H1 (cell line): Measurements from ENCODE around the gene TNFRSF13B. TPM values are rescaled to one million over a fixed set of nuclear protein-coding genes. Genes with fewer than 3 reads are reported as not detected.

Experiments used
- CTCF ChIA-PET: fragments of 300-600 bp; sonication (Branson Sonifier 250); formaldehyde crosslinking; loops from one replicate; lab custom pipeline; 2021; ENCODE audit not compliant: partially characterized antibody; lab: Charles Lee
- POLR2A ChIA-PET: fragments of 300-600 bp; sonication (Branson Sonifier 250); formaldehyde crosslinking; loops from one replicate; lab custom pipeline; 2021; ENCODE audit warnings: inconsistent platforms; ENCODE audit not compliant: partially characterized antibody; lab: Charles Lee
- DNase-seq, 2 experiments: peaks; one replicate each; pipeline versions ENCODE4 v3.0.0 to v3.0.0-alpha.2; 2010 to 2022; ENCODE audit warnings: low spot score in 2 of 2, low read depth in 1 of 2, mixed read lengths in 1 of 2
- FAIRE-seq: peaks from 2 replicates; lab custom pipeline; 2011; peaks lifted over from hg19 to GRCh38; lab: Jason Lieb, UNC
- H2AFZ ChIP-seq: 2 replicates; pipeline ENCODE4 v1.8.1; 2012; ENCODE audit warnings: low read length, inconsistent platforms
- H2AK5ac ChIP-seq: 2 replicates; pipeline ENCODE4 v1.6.1; 2013; ENCODE audit warnings: low read depth, low read length
- H2BK120ac ChIP-seq: replicated peaks from 2 replicates; pipeline ENCODE3; 2013; ENCODE audit warnings: low read depth, low read length, inconsistent platforms
- H2BK12ac ChIP-seq: 2 replicates; pipeline ENCODE4 v1.6.1; 2013; ENCODE audit warnings: low read depth, low read length
- H2BK15ac ChIP-seq: 2 replicates; pipeline ENCODE4 v1.6.1; 2013; ENCODE audit warnings: low read length
- H2BK20ac ChIP-seq: 2 replicates; pipeline ENCODE4 v1.6.1; 2013; ENCODE audit warnings: low read length
- H2BK5ac ChIP-seq: 2 replicates; pipeline ENCODE4 v1.6.1; 2013; ENCODE audit warnings: low read depth, low read length
- H3K14ac ChIP-seq: 2 replicates; pipeline ENCODE4 v1.6.1; 2013; ENCODE audit warnings: inconsistent platforms; ENCODE audit not compliant: insufficient read length
- H3K18ac ChIP-seq: 2 replicates; pipeline ENCODE4 v1.6.1; 2013; ENCODE audit warnings: low read length; ENCODE audit errors: extremely low read depth
- H3K23ac ChIP-seq: 2 replicates; pipeline ENCODE4 v1.6.1; 2013; ENCODE audit warnings: inconsistent platforms; ENCODE audit not compliant: insufficient read length
- H3K23me2 ChIP-seq: 2 replicates; pipeline ENCODE4 v1.6.1; 2013; ENCODE audit warnings: low read depth, low read length
- H3K27ac ChIP-seq: 2 replicates; pipeline ENCODE4 v1.6.1; 2011; ENCODE audit warnings: low read depth, low read length, inconsistent platforms
- H3K27me3 ChIP-seq, 4 experiments: replicated peaks in 1 of 4; 1 replicate in 1 of 4; 2 replicates in 3 of 4; pipeline versions ENCODE4 v1.6.1 to v1.8.1; 2011 to 2013; ENCODE audit warnings: low read length in 3 of 4, mild to moderate bottlenecking in 3 of 4, inconsistent platforms in 2 of 4, mixed read lengths in 2 of 4, moderate library complexity in 1 of 4; ENCODE audit not compliant: control insufficient read depth in 3 of 4, insufficient read depth in 3 of 4; ENCODE audit errors: extremely low read depth in 1 of 4
- H3K36me3 ChIP-seq, 4 experiments: 2 replicates each; pipeline versions ENCODE4 v1.6.1 to v1.8.1; 2011 to 2013; ENCODE audit warnings: mild to moderate bottlenecking in 4 of 4, low read length in 3 of 4, moderate library complexity in 2 of 4, control low read depth in 1 of 4, inconsistent platforms in 1 of 4; ENCODE audit not compliant: insufficient read depth in 4 of 4, control insufficient read depth in 2 of 4
- H3K4ac ChIP-seq: replicated peaks from 2 replicates; pipeline ENCODE3; 2013; ENCODE audit warnings: low read length, low read depth, mixed read lengths, inconsistent platforms; ENCODE audit not compliant: insufficient read length
- H3K4me1 ChIP-seq, 4 experiments: replicated peaks in 1 of 4; 1 replicate in 1 of 4; 2 replicates in 3 of 4; pipeline versions ENCODE4 v1.6.1 to v1.8.1; 2011 to 2013; ENCODE audit warnings: low read length in 3 of 4, inconsistent platforms in 2 of 4, mixed read lengths in 1 of 4; ENCODE audit not compliant: insufficient read depth in 4 of 4, control insufficient read depth in 3 of 4
- H3K4me2 ChIP-seq, 2 experiments: 2 replicates each; pipeline versions ENCODE4 v1.6.1 to v1.8.1; 2011 to 2013; ENCODE audit warnings: low read depth in 2 of 2, low read length in 2 of 2, control low read depth in 1 of 2, inconsistent platforms in 1 of 2, mild to moderate bottlenecking in 1 of 2; ENCODE audit not compliant: insufficient read depth in 1 of 2
- H3K4me3 ChIP-seq, 4 experiments: fragments of 200-600, 300-600 bp in 1 of 4; sonication (generic), shearing (Covaris generic), sonication (Bioruptor Twin) in 1 of 4; 2 replicates each; pipeline versions ENCODE4 v1.5.1 to v1.8.1; 2011 to 2016; ENCODE audit warnings: low read length in 4 of 4, low read depth in 3 of 4, control low read depth in 2 of 4, inconsistent platforms in 2 of 4, mild to moderate bottlenecking in 2 of 4, mixed read lengths in 1 of 4, moderate library complexity in 1 of 4; ENCODE audit not compliant: insufficient read depth in 2 of 4; ENCODE audit errors: extremely low read depth in 1 of 4
- H3K56ac ChIP-seq: replicated peaks from 2 replicates; pipeline ENCODE3; 2013; ENCODE audit warnings: low read depth, mild to moderate bottlenecking, mixed read lengths, low read length, inconsistent platforms; ENCODE audit not compliant: insufficient read length
- H3K79me1 ChIP-seq: 2 replicates; pipeline ENCODE4 v1.6.1; 2013; ENCODE audit warnings: low read depth, low read length, control low read depth
- H3K79me2 ChIP-seq, 2 experiments: 2 replicates each; pipeline versions ENCODE4 v1.6.1 to v1.8.1; 2012 to 2013; ENCODE audit warnings: low read length in 2 of 2, mild to moderate bottlenecking in 2 of 2, inconsistent platforms in 1 of 2; ENCODE audit not compliant: insufficient read depth in 2 of 2, control insufficient read depth in 1 of 2
- H3K9ac ChIP-seq, 4 experiments: replicated peaks in 1 of 4; 1 replicate in 1 of 4; 2 replicates in 3 of 4; pipeline versions ENCODE4 v1.6.1 to v1.8.1; 2011 to 2013; ENCODE audit warnings: low read depth in 3 of 4, low read length in 3 of 4, control low read depth in 2 of 4, mild to moderate bottlenecking in 2 of 4, moderate library complexity in 2 of 4, inconsistent platforms in 1 of 4; ENCODE audit errors: extremely low read depth in 1 of 4
- H3K9me3 ChIP-seq, 2 experiments: 2 replicates each; pipeline versions ENCODE4 v1.6.1 to v1.8.1; 2012 to 2013; ENCODE audit warnings: mild to moderate bottlenecking in 2 of 2, moderate library complexity in 2 of 2, control low read depth in 1 of 2, inconsistent platforms in 1 of 2, low read depth in 1 of 2, low read length in 1 of 2, mixed read lengths in 1 of 2; ENCODE audit not compliant: insufficient read depth in 2 of 2
- H4K20me1 ChIP-seq, 2 experiments: replicated peaks in 1 of 2; 2 replicates each; pipeline versions ENCODE3 to v1.8.1; 2011 to 2013; ENCODE audit warnings: inconsistent platforms in 2 of 2, low read length in 2 of 2, mild to moderate bottlenecking in 1 of 2; ENCODE audit not compliant: insufficient read depth in 2 of 2, control insufficient read depth in 1 of 2
- H4K5ac ChIP-seq: 2 replicates; pipeline ENCODE4 v1.6.1; 2013; ENCODE audit warnings: low read length, low read depth, mixed read lengths, inconsistent platforms; ENCODE audit not compliant: insufficient read length
- H4K8ac ChIP-seq: 2 replicates; pipeline ENCODE4 v1.8.0; 2013; ENCODE audit warnings: mild to moderate bottlenecking, moderate library complexity, low read length, inconsistent platforms; ENCODE audit not compliant: insufficient read depth; ENCODE audit errors: extremely low read depth
- H4K91ac ChIP-seq: replicated peaks from 2 replicates; pipeline ENCODE3; 2013; ENCODE audit warnings: low read length, mixed read lengths, inconsistent platforms; ENCODE audit not compliant: insufficient read length
- CBX5 ChIP-seq: fragments of 300-800, 300-1000 bp; sonication (generic); IDR thresholded peaks from 2 replicates; pipeline ENCODE4 v1.7.1; 2016; ENCODE audit warnings: antibody characterized with exemption, low read length, low read depth
- CBX8 ChIP-seq: fragments of 300-800, 300-1000 bp; sonication (generic); IDR thresholded peaks from 2 replicates; pipeline ENCODE4 v1.7.1; 2016; ENCODE audit warnings: low read depth, low read length, borderline replicate concordance
- CREB1 ChIP-seq: IDR thresholded peaks from 2 replicates; pipeline ENCODE4 v1.6.1; 2012; ENCODE audit warnings: inconsistent platforms
- JUN ChIP-seq: IDR thresholded peaks from 2 replicates; pipeline ENCODE4 v1.6.1; 2011; ENCODE audit warnings: low read depth, mild to moderate bottlenecking, improper control_type of control experiment, low read length
- KDM4A ChIP-seq: IDR thresholded peaks from one replicate; pipeline ENCODE4 v1.7.1; 2012; ENCODE audit warnings: low read depth, mild to moderate bottlenecking, moderate library complexity, low read length, inconsistent platforms; ENCODE audit not compliant: severe bottlenecking
- NRF1 ChIP-seq: IDR thresholded peaks from 2 replicates; pipeline ENCODE4 v1.6.1; 2011; ENCODE audit warnings: mild to moderate bottlenecking, low read depth, low read length, improper control_type of control experiment
- RFX5 ChIP-seq: IDR thresholded peaks from 2 replicates; pipeline ENCODE4 v1.6.1; 2011; ENCODE audit warnings: low read depth, low read length, improper control_type of control experiment, borderline replicate concordance
- SAP30 ChIP-seq: fragments of 300-600 bp; sonication (generic); IDR thresholded peaks from 2 replicates; pipeline ENCODE4 v1.7.1; 2012; ENCODE audit warnings: low read length, moderate library complexity, mild to moderate bottlenecking, inconsistent platforms; ENCODE audit not compliant: insufficient read depth, insufficient replicate concordance
- SIRT6 ChIP-seq: IDR thresholded peaks from one replicate; pipeline ENCODE4 v1.7.1; 2012; ENCODE audit warnings: low read length, inconsistent platforms
- SP1 ChIP-seq: IDR thresholded peaks from 2 replicates; pipeline ENCODE4 v1.6.1; 2011; ENCODE audit warnings: low read depth, low read length
- SRF ChIP-seq: IDR thresholded peaks from 2 replicates; pipeline ENCODE4 v1.6.1; 2011; ENCODE audit warnings: mild to moderate bottlenecking, low read depth, low read length, moderate library complexity
- TAF1 ChIP-seq: IDR thresholded peaks from 2 replicates; pipeline ENCODE4 v1.6.1; 2011; ENCODE audit warnings: mild to moderate bottlenecking, low read depth, low read length
- WGBS, 2 experiments: shearing (Covaris generic) in 1 of 2; methylation state at CpG; one replicate each; pipeline versions ENCODE4 v1.1.6 to v1.1.7; 2013 to 2015; ENCODE audit warnings: low lambda C conversion rate in 2 of 2, mixed read lengths in 2 of 2, inconsistent platforms in 1 of 2, low coverage in 1 of 2, missing lambda C conversion rate in 1 of 2; ENCODE audit not compliant: insufficient replicate concordance in 2 of 2, insufficient coverage in 1 of 2, insufficient read length in 1 of 2; ENCODE audit errors: extremely low coverage in 1 of 2, missing lambda C conversion rate in 1 of 2; 5-methylcytosine and 5-hydroxymethylcytosine counted together
- polyA plus RNA-seq, 7 experiments: library from polyadenylated mRNA; depleted of rRNA in 3 of 7; stranded (reverse) in 5 of 7; unstranded in 2 of 7; fragments of >200 nt in 5 of 7; fragments of 200-250 nt in 2 of 7; gene quantifications; 1 replicate in 5 of 7; 2 replicates in 1 of 7; 4 replicates in 1 of 7; pipeline versions ENCODE4 v1.2.1 to v1.2.3, GENCODE V29; 2011 to 2013; ENCODE audit warnings: missing spikeins in 2 of 7, mixed read lengths in 2 of 7
- total RNA-seq: library from RNA; stranded (reverse); fragmentation: NEBNext Ultra II Directional; extraction: Animal tissue kit (Norgen Biotek cat#: 25700); gene quantifications from 2 replicates; pipeline ENCODE4 v1.2.1, GENCODE V29; 2021
- TF ChIP-seq, protein P1 (sequence below): IDR thresholded peaks from 2 replicates; pipeline ENCODE4 v1.6.1; 2011; ENCODE audit warnings: low read length, improper control_type of control experiment

TNFRSF13B gene
- total and polyA plus RNA-seq, 2 of the 8 experiments (the other 6 are each of a cell fraction or from before 2014, with no cell fraction given), result not detected

DNA sequence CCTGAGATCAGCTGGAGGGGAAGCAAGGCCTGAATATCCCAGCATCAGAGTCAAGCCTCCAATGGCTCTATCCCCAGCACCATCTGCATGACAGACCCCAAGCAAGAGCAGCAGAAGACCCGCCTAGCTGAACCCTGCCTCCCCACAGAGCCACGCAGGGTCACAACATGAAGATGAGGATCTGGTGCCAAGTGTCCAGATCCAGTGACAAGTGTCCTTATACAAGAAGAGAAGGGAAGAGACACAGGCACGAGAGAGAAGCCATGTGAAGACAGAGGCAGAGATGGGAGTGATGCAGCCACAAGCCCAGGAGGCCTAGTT is 28.9 kb downstream of the TNFRSF13B start:
- no peaks in the 10 kb centered on the region for H3K36me3 ChIP-seq
- H3K27ac ChIP-seq, result no peak overlapping the region
- FAIRE-seq (no peak), DNase-seq (no peak)
- H3K23me2 ChIP-seq, result no peaks in the 10 kb centered on the region
- H2AFZ ChIP-seq, result no peak overlapping the region
- H3K9me3 ChIP-seq, result no peaks in the 10 kb centered on the region
- no peak overlapping the region for H3K4ac ChIP-seq
- no peak overlapping the region for H3K18ac ChIP-seq
- H2BK120ac ChIP-seq, result no peak overlapping the region
- no peak overlapping the region for H2AK5ac ChIP-seq
- H3K4me1 ChIP-seq, result peaks cover 0 to 21% (median 10%) of the 10 kb centered on the region in 4 experiments; a peak in 4 of 7 replicates
- ChIA-PET POLR2A (no interaction called here), CTCF (interaction anchor here (1.6 kb wide), 1 partner anchor 49 kb away, joined by 6 read pairs; no protein-coding TSS in a partner anchor)
- no peak overlapping the region for H3K9ac ChIP-seq
- H3K4me3 ChIP-seq, result no peak overlapping the region
- H3K79me1 ChIP-seq, result no peaks in the 10 kb centered on the region
- H4K20me1 ChIP-seq, result no peaks in the 10 kb centered on the region
- H3K56ac ChIP-seq, result no peak overlapping the region
- no peak overlapping the region for H4K91ac ChIP-seq
- no peak overlapping the region for H4K5ac ChIP-seq
- H3K23ac ChIP-seq, result no peak overlapping the region
- H3K27me3 ChIP-seq, result no peaks in the 10 kb centered on the region
- no peak overlapping the region for H2BK15ac ChIP-seq
- H3K4me2 ChIP-seq, result no peak overlapping the region
- no peak overlapping the region for H2BK5ac ChIP-seq
- no peak overlapping the region for H2BK12ac ChIP-seq
- no peak overlapping the region for H3K14ac ChIP-seq
- no peaks in the 10 kb centered on the region for H3K79me2 ChIP-seq
- no peak overlapping the region for H4K8ac ChIP-seq
- H2BK20ac ChIP-seq, result no peak overlapping the region
- WGBS, 2 experiments, result 83% methylated on average over 3 of the region's 3 CpGs; no CpG with 5 or more reads in 1 of the 2 experiments
- no peak for TF ChIP-seq CREB1
- TF ChIP-seq CBX8, result no peak
- TF ChIP-seq SAP30, result no peak
- TF ChIP-seq, protein P1, sequence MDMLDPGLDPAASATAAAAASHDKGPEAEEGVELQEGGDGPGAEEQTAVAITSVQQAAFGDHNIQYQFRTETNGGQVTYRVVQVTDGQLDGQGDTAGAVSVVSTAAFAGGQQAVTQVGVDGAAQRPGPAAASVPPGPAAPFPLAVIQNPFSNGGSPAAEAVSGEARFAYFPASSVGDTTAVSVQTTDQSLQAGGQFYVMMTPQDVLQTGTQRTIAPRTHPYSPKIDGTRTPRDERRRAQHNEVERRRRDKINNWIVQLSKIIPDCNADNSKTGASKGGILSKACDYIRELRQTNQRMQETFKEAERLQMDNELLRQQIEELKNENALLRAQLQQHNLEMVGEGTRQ, result no peak
- no peak for TF ChIP-seq JUN
- TF ChIP-seq SIRT6, result no peak
- no peak for TF ChIP-seq KDM4A
- TF ChIP-seq CBX5, result no peak
- TF ChIP-seq SRF, result no peak
- no peak for TF ChIP-seq TAF1
- no peak for TF ChIP-seq SP1
- no peak for TF ChIP-seq RFX5
- TF ChIP-seq NRF1, result no peak
